Epithelial cell of esophagus (primary cell): Measurements from ENCODE around the gene PAFAH1B1.

ENCODE experiments used
- DNase-seq: peaks from one replicate; pipeline ENCODE4 v3.0.0; 2010; ENCODE audit warnings: low read depth
- H3K4me3 ChIP-seq: 2 replicates; pipeline ENCODE4 v1.5.1; 2011; ENCODE audit warnings: mild to moderate bottlenecking, low read length, control low read depth
- TF ChIP-seq, protein P1 (sequence below): IDR thresholded peaks from 2 replicates; pipeline ENCODE4 v1.5.1; 2011; ENCODE audit warnings: low read depth, mild to moderate bottlenecking, low read length, control low read depth, inconsistent platforms; ENCODE audit not compliant: insufficient read depth; ENCODE audit errors: missing control alignments

Gene PAFAH1B1

DNA sequence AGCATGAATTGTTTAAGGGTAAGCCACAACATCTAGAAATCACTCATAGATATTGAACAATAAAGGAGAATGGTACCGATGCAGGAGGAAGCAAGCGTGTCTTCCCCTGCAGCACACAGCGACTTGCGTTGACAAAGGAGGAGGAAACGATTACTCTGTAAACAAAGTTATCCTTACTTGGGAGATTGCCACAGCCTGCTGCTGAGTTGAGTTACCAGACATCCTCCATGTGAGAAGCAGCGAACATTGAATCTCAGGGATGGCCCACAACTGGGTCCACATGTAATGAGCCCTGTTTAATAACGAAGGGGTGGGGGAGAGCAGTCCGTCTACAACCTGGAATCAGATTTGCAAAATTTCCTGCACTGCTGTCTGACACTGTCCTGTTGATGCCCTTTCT is 90.5 kb downstream of the PAFAH1B1 start:
- no peak overlapping the region for H3K4me3 ChIP-seq
- TF ChIP-seq, protein P1, sequence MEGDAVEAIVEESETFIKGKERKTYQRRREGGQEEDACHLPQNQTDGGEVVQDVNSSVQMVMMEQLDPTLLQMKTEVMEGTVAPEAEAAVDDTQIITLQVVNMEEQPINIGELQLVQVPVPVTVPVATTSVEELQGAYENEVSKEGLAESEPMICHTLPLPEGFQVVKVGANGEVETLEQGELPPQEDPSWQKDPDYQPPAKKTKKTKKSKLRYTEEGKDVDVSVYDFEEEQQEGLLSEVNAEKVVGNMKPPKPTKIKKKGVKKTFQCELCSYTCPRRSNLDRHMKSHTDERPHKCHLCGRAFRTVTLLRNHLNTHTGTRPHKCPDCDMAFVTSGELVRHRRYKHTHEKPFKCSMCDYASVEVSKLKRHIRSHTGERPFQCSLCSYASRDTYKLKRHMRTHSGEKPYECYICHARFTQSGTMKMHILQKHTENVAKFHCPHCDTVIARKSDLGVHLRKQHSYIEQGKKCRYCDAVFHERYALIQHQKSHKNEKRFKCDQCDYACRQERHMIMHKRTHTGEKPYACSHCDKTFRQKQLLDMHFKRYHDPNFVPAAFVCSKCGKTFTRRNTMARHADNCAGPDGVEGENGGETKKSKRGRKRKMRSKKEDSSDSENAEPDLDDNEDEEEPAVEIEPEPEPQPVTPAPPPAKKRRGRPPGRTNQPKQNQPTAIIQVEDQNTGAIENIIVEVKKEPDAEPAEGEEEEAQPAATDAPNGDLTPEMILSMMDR = no peak
- no peak for DNase-seq

DNA sequence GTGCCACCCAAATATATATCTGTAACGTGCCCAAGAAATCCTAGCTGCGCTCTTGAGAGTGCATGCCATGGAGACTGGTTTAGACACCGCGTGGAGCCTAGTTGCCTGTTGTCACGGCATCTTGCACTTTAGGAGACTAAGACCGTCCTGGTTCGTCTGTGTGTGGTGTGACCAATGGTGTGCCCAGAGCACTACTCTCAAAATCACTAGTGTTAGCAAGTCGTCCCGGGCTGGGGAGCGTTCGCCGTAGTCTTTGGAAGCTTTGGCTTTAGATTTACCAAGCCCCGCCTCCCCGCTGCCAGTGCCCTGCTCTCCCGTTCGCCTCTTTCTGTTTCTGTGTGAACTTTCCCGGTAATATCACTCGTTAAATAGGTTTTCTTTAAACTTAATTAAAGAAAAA is 91.1 kb downstream of the PAFAH1B1 start:
- no peak for DNase-seq
- H3K4me3 ChIP-seq = no peak overlapping the region
- TF ChIP-seq, protein P1 = no peak

DNA sequence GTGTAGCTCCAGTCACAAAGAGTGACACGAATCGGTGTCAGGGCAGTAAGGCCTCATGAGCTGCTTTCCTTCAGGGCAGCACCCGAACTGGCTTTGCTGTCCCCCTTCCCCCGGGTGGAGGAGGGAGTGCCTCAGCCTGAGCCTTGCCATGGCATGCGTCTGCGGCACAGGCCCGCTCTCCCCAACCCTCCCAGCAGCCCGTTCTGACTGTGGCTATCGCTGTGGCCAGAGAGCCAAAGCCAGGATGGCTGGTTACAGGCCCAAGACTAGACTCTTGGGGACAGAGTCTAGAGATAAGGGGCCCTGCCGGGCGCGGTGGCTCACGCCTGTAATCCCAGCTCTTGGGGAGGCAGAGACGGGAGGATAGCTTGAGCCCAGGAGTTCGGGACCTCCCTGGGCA is 92.2 kb downstream of the PAFAH1B1 start:
- H3K4me3 ChIP-seq = no peak overlapping the region
- no peak for DNase-seq
- TF ChIP-seq, protein P1 = no peak

DNA sequence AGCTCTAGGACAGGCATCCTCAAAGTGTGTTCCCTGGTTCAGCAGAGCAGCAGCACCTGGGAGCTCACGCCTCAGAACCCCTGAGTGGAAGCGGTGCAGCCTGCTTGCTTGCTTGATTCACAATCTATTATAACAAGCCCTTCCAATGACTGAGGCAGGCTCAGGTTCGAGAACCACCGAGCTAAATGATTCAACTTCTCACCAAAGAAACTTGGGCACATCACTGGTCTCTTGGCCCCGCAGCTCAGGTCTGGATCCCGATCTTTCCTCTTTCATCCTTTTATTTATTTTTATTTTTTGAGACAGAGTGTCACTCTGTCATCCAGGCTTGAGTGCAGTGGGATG is 93.6 kb downstream of the PAFAH1B1 start:
- no peak overlapping the region for H3K4me3 ChIP-seq
- TF ChIP-seq, protein P1 = no peak

DNA sequence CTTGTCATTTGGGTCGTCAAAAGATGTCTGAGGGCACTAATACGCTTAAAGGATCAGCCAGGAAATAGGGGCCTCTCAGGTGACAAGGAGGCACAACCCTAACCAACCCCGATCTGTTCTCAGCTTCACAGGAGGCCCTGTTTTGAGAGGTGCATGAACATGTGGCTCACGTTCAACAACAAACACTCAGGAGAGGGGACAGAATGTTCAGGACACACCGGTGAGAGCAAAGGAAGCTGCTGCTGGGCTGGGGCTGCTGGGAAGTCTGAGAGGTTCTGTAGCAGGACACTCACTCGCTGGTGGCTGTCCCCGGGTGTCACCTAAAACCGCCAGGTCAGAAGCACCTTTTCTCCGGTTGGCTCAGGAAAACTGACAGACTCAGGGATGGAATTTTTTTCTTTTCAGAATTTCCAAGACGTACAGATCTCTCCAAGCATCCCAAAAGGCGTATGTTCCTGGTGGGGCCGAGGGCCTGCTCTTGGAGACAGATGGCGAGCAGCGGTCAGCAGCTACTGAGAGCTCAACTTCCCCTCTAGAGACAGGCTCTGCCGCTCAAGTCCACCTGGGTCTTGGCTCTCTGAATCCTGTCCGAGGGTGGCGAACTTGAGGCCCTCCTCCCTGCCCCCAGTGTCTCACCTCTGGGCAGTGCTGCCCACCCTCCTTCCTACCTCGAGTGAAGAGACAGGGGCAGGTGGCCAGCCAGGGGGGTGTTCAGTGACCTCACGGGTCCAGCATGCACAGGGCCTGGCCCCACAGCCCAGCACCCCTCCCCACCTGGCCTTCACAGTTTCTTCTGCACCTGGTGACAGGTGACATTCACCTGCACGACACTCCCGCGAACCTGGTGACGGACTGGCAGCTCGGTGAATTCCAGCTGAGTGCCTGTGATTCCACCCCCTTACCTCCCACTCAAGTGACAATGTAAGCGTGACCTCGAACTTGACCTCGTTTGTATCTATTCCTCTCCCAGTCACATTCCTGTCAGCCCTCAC is 95.2 kb downstream of the PAFAH1B1 start:
- no peak for DNase-seq
- TF ChIP-seq, protein P1 = no peak
- no peak overlapping the region for H3K4me3 ChIP-seq

More for the DNA sequence above, 93.6 kb downstream of the PAFAH1B1 start:
- no peak for DNase-seq

DNA sequence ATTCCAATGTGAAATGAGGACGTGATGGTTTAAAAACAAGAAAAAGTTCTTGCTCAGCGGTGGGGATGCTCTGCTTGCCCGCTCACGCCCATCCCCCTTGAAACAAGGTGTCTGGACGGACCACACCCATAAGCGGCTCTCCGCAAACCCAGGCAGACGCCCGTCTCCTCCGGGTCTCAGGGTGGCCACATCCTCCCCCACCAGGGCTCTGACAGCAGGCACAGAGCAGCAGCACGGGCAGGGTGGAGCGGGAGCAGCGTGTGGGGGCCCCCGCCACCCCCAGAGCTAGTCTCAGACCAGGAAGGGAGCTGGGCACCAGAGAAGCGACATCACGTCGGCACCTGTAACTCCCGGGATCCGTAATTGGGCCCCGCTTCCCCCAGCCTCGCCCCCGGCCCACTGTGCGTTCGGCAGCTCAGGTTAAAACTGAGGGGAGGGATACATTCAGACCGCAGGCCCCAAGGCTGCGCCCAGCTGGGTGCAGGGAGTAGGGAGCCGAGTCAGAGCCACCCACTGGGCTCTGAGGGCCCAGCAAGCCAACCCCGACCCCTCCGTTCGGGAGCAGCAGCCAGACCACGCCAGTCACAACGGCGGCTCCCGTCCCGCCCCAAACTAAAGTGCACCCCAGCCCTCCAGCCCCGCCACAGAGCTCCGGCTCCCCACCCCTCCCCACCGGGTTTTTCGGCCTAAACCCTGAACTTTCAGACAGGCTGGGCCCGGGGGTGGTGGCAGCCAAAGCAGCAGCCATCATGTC is 96.1 kb downstream of the PAFAH1B1 start:
- H3K4me3 ChIP-seq = no peak overlapping the region
- TF ChIP-seq, protein P1 = no peak
- DNase-seq = no peak
